ENCODE measurements around the gene LIAS. TPM values are rescaled to one million over a fixed set of nuclear protein-coding genes. Genes with fewer than 3 reads are reported as not detected.
A peak's percentile ranks its signal among the peaks of the same experiment; 100 is the strongest.

LIAS gene
- total and polyA plus RNA-seq, 10 of the 15 experiments (the other 5 are each of a cell fraction or from before 2014, with no cell fraction given), result 17.9 to 32.3 (median 26.4) TPM

DNA sequence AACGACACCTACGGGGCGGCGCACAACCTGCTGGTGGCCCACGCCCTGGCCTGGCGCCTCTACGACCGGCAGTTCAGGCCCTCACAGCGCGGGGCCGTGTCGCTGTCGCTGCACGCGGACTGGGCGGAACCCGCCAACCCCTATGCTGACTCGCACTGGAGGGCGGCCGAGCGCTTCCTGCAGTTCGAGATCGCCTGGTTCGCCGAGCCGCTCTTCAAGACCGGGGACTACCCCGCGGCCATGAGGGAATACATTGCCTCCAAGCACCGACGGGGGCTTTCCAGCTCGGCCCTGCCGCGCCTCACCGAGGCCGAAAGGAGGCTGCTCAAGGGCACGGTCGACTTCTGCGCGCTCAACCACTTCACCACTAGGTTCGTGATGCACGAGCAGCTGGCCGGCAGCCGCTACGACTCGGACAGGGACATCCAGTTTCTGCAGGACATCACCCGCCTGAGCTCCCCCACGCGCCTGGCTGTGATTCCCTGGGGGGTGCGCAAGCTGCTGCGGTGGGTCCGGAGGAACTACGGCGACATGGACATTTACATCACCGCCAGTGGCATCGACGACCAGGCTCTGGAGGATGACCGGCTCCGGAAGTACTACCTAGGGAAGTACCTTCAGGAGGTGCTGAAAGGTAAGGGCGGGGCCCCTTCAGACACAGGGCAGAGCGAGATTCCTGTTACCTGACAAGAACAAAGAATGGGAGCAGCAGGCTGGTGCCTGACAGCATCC lies 11.8 kb upstream of the LIAS start (continued):
- TF ChIP-seq POU2F2 (IDR thresholded peaks at IDR 0.05; ENCODE audit: borderline replicate concordance, low read depth, low read length) (peak; percentile 25; the same call in 1 of the 3 replicates), IKZF1 (conservative IDR thresholded peaks at IDR 0.05) (peak; percentile 64), POLR2AphosphoS5 (IDR thresholded peaks at IDR 0.05; ENCODE audit: low read length) (peak; percentile 38; the same call in 1 of the 2 replicates), RB1 (IDR thresholded peaks at IDR 0.05; ENCODE audit: borderline replicate concordance) (peak; percentile 28; the same call in 1 of the 2 replicates), TCF12 (IDR thresholded peaks at IDR 0.05; ENCODE audit: low read depth, low read length) (peak; percentile 80), ZNF217 (IDR thresholded peaks at IDR 0.05) (no peak)

DNA sequence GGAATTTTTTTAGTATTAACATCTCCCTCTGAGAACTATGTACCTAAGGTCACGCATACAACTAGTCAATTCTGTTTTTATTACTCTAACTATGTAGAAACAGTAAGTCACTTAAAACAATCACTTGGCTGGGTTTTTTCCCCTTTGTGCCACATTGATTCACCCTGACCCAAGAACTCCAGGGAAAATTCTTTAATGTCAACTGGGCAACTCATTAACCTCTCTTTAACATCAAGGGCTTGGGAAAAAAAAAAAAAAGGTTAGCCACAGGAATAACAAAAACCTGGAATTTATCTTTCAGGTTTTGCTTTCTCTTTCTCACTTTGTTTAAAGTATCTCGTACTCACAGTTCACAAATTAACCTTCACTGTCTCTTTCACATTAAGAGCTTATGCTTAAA lies 8.2 kb upstream of the LIAS start:
- no peaks in the 10 kb centered on the region for H3K27me3 ChIP-seq (replicated peaks in 1 of 2; ENCODE audit: control insufficient read depth in 2 of 2, insufficient read depth in 2 of 2, low read length in 1 of 2)
- in situ Hi-C loops (cut with MboI), result no loop called here
- CTCF ChIA-PET, result no interaction called here
- no peak overlapping the region for H3K9ac ChIP-seq (ENCODE audit: control insufficient read depth, insufficient read depth, low read length)
- no peak overlapping the region for H3K27ac ChIP-seq (ENCODE audit: control insufficient read depth, insufficient read depth)
- H3K4me1 ChIP-seq (ENCODE audit: control insufficient read depth, insufficient read depth, low read length), result peaks cover 4% of the 10 kb centered on the region; the same call in 1 of the 2 replicates
- RAD21 ChIA-PET (ENCODE audit: unreplicated experiment), result no interaction called here
- H3K4me3 ChIP-seq, result no peak overlapping the region
- FAIRE-seq, result no peak
- TF ChIP-seq, protein P1, sequence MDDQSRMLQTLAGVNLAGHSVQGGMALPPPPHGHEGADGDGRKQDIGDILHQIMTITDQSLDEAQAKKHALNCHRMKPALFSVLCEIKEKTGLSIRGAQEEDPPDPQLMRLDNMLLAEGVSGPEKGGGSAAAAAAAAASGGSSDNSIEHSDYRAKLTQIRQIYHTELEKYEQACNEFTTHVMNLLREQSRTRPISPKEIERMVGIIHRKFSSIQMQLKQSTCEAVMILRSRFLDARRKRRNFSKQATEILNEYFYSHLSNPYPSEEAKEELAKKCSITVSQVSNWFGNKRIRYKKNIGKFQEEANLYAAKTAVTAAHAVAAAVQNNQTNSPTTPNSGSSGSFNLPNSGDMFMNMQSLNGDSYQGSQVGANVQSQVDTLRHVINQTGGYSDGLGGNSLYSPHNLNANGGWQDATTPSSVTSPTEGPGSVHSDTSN (IDR thresholded peaks at IDR 0.05; ENCODE audit: insufficient replicate concordance, low read depth, low read length), result no peak
- no peak for TF ChIP-seq FOXK2 (IDR thresholded peaks at IDR 0.05)
- no peak for TF ChIP-seq HDAC2 (IDR thresholded peaks at IDR 0.05)
- no peak for TF ChIP-seq RAD21 (IDR thresholded peaks at IDR 0.05; ENCODE audit: insufficient read depth, low read depth, low read length)
- no peak for TF ChIP-seq KAT2A (conservative IDR thresholded peaks at IDR 0.05; ENCODE audit: control insufficient read depth, low read depth, low read length)
- TF ChIP-seq JUND (IDR thresholded peaks at IDR 0.05; ENCODE audit: low read depth, low read length), result no peak
- TF ChIP-seq MEF2B (IDR thresholded peaks at IDR 0.05; ENCODE audit: partially characterized antibody, poor library complexity, severe bottlenecking), result no peak
- no peak for TF ChIP-seq CBFB (IDR thresholded peaks at IDR 0.05; ENCODE audit: low read depth)
- TF ChIP-seq, protein P2, sequence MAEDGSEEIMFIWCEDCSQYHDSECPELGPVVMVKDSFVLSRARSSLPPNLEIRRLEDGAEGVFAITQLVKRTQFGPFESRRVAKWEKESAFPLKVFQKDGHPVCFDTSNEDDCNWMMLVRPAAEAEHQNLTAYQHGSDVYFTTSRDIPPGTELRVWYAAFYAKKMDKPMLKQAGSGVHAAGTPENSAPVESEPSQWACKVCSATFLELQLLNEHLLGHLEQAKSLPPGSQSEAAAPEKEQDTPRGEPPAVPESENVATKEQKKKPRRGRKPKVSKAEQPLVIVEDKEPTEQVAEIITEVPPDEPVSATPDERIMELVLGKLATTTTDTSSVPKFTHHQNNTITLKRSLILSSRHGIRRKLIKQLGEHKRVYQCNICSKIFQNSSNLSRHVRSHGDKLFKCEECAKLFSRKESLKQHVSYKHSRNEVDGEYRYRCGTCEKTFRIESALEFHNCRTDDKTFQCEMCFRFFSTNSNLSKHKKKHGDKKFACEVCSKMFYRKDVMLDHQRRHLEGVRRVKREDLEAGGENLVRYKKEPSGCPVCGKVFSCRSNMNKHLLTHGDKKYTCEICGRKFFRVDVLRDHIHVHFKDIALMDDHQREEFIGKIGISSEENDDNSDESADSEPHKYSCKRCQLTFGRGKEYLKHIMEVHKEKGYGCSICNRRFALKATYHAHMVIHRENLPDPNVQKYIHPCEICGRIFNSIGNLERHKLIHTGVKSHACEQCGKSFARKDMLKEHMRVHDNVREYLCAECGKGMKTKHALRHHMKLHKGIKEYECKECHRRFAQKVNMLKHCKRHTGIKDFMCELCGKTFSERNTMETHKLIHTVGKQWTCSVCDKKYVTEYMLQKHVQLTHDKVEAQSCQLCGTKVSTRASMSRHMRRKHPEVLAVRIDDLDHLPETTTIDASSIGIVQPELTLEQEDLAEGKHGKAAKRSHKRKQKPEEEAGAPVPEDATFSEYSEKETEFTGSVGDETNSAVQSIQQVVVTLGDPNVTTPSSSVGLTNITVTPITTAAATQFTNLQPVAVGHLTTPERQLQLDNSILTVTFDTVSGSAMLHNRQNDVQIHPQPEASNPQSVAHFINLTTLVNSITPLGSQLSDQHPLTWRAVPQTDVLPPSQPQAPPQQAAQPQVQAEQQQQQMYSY (CRISPR knock-in tag; IDR thresholded peaks at IDR 0.05), result no peak
- TF ChIP-seq BRCA1 (IDR thresholded peaks at IDR 0.05; ENCODE audit: low read depth, low read length), result no peak
- TF ChIP-seq MYC (IDR thresholded peaks at IDR 0.05; ENCODE audit: insufficient read depth, insufficient read length, insufficient replicate concordance, low read length, severe bottlenecking), result no peak
- H3K9me3 ChIP-seq (replicated peaks; ENCODE audit: control insufficient read depth, insufficient read depth, low read length), result no peaks in the 10 kb centered on the region
- H4K20me1 ChIP-seq (ENCODE audit: control insufficient read depth, insufficient read depth), result peaks cover 2% of the 10 kb centered on the region; the same call in 1 of the 2 replicates
- POLR2A ChIA-PET, result no interaction called here
- no peak overlapping the region for H3K4me2 ChIP-seq (ENCODE audit: control insufficient read depth, insufficient read depth)
- DNase-seq (ENCODE audit: low read depth, low spot score), result no peak
- H3K36me3 ChIP-seq (ENCODE audit: control insufficient read depth in 2 of 2, insufficient read depth in 2 of 2, low read length in 1 of 2), result peaks cover 6 to 36% of the 10 kb centered on the region in 2 experiments
- no peak for ATAC-seq
- BruUV-seq (replicated peaks), result no TSS peak
- H3K79me2 ChIP-seq (ENCODE audit: control insufficient read depth, insufficient read depth, low read length), result peaks cover 8% of the 10 kb centered on the region
- intact Hi-C loops (cut with micrococcal nuclease; ENCODE audit: unreplicated experiment), result no loop called here
- SMC1A ChIA-PET (ENCODE audit: uncharacterized antibody, unreplicated experiment), result interaction anchor here (0.7 to 1.5 kb wide), 2 partner anchors 77 to 213 kb away, joined by 3 to 4 read pairs; partner anchors contain the start of gene UGDH
- no peak overlapping the region for H2AFZ ChIP-seq (ENCODE audit: control insufficient read depth, low read depth, low read length)
- WGBS (ENCODE audit: insufficient coverage, insufficient replicate concordance, low lambda C conversion rate, missing lambda C conversion rate), result 48% methylated on average over 2 of the region's 2 CpGs

All from GM12878 (cell line).